HG03097 (cell line): ENCODE results near the gene PPP2CA.
"Not testable (repeated sequence)": the region's sequence is repeated elsewhere in the genome, so short reads cannot be mapped to it uniquely, and the experiment has no call there.

Source experiments
- ATAC-seq: cut with Tn5 transposase; IDR thresholded peaks from one replicate; pipeline ENCODE4 v1.9.1; 2021; ENCODE audit not compliant: unreplicated experiment, low FRiP score

Gene PPP2CA

GRCh38 chr5:134245692-134246091, 19.8 kb upstream of the PPP2CA start:
- no peak for ATAC-seq

DNA sequence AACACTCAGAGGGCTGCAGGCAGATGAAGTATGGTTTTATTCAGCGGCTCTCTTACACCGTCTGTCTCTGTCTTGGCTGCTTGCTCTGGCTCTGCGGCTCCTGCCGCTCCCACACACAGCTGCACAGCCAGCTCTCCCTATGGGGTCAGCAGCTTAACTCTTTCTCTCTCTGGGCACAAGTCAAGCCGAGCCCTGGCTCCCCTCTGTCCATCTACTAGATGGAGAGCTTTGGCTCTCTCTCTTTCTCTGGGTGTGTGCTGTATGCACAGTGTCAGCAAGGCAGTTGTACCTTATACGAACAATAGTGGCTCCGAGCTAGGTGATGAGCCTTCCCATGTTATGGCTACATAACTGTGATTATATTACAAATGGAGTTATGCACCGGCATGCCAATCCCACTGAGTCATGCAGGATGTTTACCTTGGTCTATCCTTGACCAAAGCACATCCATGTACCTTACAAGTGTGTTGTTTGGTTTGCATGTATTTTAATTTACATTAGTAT, 19.3 kb upstream of the PPP2CA start:
- no peak for ATAC-seq

DNA sequence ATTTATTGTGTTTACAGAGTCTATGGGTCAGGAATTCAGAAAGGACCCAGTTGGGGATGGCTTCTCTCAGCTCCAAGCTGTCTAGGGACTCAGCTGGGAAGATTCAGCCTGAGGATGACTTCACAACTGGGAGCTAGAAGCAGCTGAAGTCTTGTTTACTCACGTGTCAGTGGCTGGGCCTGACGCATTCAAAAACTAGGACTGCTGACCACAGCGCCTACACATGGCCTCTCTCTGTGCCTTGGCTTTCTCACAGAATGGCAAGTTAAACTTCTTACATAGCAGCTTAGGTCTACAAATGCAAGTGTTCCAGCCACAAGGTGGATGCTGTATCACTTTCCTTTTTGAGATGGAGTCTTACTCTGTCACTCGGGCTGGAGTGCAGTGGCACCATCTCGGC, 16.3 kb upstream of the PPP2CA start:
- ATAC-seq, result no peak

DNA sequence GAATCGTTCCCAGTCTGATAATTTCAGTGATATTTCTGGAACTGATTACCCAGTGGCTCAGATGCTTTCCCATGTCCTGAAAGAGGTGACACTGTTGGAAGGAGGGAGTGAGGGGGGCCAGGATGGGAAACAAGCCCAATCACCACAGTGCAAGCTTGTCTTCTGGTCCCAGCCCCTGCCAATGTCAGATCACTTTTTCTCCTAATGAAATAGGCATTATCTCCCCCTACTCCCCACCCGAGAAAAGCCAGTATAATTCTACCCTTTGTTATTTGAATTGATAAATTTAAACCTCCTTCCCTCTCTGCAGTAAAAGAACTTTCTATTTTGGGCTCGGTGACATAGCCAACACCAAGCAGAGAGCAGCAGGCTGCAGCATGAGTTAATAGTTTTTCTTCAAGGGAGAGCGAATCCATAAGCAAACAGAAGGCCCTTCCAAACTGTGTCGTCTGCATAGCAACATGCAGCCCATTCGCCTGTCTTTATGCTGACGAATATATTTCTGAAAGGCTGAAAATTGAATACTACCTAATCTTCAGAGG, 14.6 kb upstream of the PPP2CA start:
- ATAC-seq, result no peak

GRCh38 chr5:134236820-134237219, 10.9 kb upstream of the PPP2CA start:
- no peak for ATAC-seq

DNA sequence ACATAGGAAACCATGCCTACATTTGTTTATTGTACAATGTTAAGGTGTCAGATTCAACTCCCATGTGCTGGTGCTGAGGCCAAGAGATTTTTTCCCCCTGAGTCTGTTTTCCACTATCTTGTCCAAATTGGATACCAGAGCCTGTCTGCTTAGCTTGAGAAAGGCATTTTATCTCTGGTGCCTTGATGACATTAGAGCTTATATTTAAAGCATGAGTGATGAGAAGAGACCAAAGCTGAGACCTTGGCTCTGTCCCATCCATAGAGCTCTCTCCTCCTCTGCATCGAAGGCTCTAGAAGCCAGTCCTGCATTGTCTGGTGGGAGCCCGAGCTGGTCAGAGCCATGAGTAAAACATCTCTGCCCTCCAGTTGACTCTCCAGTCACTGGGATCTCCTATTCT, 10.4 kb upstream of the PPP2CA start:
- ATAC-seq, result no peak

DNA sequence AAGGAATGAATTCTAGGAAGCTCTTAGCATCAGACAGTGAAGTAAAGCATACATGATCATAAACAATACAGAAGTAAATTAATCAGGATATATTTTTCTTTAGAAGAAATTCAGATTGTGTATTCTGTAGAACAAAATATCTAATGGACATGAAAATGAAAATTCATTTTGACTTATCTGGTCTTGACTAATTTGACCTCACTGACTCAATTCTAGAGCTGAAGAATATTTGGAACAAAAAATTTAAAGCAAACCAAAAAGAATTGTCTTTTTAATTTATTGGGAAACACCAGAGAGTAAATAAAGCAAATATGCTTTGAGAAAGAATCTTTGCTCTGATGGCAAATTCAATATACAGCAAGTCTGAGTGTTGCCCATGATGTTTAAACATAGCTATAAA, 2.8 kb upstream of the PPP2CA start:
- no peak for ATAC-seq

DNA sequence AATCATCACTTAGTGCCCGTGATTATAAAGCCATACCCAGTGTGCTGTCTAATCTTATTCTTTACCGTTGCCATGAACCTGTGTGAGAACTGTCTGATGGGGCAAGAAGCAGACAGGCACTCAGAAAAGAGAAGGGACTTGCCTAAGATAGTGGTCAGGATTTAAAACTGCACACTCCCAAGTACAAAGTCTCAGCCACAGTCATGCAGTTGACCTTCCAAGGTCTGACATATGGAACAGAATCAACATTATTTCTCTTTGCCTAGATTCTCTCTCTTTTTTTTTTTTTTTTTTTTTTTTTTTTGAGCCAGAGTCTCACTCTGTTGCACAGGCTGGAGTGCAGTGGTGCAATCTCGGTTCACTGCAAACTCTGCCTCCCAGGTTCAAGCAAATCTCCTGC, 1.9 kb upstream of the PPP2CA start:
- no peak for ATAC-seq

GRCh38 chr5:134227259-134227658, 1.4 kb upstream of the PPP2CA start:
- ATAC-seq, result no peak

- peak; percentile 19 for ATAC-seq
Measured at GRCh38 chr5:134226441-134227192, 744 bp upstream of the PPP2CA start.

- ATAC-seq, result peak; percentile 15
Measured at GRCh38 chr5:134224888-134225779, 739 bp downstream of the PPP2CA start.

DNA sequence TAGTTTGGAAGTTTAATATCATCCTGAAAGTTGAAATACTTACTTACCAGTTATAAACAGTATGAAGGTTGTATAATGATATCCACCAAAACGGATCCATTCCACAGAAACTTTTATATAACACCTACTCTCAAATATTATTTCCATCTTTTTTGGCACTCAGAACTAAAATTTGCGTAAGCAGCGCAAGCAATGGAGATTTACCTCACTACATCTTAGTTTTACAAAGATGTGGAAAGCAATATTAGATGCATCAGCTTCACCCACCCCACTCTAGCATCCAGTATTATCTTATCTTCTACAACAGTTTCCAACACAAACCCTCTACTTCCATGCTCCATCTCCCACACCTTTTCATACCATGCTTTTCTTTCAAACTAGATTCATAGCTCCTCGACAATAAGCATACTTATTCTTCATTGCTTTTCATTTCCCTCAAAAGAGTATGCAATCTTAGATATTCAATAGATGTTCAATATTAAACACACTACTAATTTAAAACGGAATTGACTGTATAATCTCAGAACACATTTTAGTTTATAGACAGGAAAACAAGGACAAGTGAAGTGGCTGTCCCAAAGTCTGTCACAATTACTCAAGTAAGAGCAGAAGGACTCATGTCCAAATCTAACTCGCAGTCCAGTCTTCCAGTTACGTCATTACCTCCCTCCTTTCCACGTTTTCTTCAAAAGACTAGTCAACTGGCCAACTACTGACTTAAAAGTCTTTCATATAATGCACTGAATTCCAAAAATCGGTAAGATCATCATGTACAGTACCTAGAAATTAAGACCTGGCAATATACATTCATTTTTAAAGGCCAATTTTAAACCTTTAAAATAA, 2.2 kb downstream of the PPP2CA start:
- no peak for ATAC-seq

DNA sequence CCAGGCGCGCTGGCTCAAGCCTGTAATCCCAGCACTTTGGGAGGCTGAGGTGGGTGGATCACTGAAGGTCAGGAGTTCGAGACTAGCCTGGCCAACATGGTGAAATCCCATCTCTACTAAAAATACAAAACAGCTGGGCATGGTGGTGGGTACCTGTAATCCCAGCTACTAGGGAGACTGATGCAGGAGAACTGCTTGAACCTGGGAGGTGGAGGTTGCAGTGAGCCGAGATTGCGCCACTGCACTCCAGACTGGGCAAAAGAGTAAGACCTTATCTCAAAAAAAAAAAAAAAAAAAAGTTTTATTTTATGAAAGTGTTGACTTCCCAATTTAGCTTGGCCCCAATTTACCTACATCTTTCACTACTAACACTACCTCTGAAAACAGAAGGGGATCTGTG, 4.2 kb downstream of the PPP2CA start:
- ATAC-seq, result not testable (repeated sequence)

GRCh38 chr5:134215757-134216156, 10.1 kb downstream of the PPP2CA start:
- ATAC-seq, result no peak

DNA sequence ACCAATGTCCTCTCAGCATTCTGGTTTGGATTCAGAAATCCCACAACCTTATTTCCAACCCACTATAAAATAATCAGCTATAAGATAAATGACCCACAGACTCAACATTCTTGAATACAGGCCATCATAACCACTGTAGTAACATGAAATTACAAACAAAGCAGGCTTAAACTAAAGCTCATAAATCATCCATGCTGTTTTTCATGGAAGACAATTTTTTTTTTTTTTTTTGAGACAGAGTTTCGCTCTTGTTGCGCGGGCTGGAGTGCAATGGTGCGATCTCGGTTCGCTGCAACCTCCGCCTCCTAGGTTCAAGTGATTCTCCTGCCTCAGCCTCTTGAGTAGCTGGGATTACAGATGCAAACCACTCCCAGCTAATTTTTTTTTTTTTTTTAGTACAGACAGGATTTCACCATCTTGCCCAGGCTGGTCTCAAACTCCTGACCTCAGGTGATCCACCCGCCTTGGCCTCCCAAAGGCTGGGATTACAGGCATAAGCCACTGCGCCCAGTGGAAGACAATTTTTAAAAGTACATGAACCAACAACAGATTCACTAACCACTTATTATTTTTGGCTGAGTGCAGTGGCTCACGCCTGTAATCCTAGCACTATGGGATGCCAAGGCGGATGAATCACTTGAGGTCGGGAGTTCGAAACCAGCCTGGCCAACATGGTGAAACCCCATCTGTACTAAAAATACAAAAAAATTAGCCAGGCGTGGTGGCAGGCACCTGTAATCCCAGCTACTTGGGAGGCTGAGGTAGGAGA, 14.4 kb downstream of the PPP2CA start:
- not testable (repeated sequence) for ATAC-seq

DNA sequence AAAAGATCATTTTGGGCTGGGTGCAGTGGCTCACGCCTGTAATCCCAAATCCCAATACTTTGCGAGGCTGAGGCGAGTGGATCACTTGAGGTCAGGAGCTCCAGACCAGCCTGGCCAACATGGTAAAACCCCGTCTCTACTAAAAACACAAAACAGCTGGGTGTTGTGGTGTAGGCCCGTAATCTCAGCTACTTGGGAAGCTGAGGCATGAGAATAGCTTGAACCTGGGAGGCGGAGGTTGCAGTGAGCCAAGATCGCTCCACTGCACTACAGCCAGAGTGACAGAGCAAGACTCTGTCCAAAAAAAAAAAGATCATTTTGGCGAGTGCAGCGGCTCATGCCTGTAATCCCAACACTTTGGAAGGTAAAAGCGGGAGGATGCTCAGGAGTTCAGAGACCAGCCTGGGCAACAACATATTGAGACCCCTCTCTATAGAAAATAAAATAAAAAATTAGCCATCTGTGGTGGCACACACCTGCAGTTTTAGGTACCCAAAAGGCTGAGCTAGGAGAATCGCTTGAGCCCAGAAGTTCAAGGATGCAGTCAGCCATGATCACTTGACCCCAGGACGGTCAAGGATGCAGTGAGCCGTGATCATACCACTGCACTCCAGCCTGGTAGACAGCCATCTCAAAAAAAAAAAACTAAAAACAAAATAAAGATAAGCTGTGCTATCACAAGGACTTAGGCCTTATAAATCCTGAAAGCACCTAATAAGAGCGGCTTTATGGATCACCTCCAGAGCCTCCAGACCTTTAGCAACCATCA, 16.2 kb downstream of the PPP2CA start:
- ATAC-seq, result no peak

DNA sequence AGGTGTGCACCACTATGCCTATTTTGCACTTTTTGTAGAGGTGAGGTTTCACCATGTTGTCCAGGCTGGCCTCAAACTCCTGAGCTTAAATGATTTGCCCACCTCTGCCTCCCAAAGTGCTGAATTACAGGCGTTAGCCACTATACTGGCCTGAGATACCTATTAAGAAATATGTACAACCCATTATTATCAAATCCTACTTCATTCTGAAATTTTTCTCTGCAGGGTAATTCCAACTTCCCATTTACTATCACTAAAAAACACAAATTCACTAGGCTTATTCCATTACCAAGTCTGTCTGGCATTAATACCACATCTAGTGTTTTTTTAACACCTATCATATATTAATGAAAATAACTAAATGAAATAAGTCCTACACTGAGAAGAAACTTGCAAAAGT, 18.2 kb downstream of the PPP2CA start:
- no peak for ATAC-seq

DNA sequence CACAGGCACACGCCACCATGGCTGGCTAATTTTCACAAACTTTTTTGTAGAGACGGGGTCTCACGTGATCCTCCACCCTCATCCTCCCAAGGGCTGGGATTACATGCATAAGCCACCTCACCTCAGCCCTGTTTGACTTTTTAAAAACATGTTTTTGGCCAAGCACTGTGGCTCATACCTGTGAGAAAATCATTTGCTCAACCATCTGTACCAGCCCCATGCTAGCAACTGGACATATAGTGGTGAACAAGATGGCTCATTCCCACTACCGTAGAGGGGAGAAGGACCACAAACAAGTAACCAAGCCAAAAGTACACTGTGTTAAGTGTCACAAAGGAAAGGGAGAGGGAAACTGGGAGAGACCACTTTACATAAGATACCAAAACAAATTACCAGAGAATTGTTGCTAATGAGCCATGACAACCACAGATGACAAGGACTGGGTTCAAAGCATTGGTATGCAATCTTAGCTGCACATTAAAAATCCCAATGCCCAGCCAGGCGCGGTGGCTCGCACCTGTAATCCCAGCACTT, 19.2 kb downstream of the PPP2CA start:
- ATAC-seq, result no peak

GRCh38 chr5:134204575-134204974, 21.3 kb downstream of the PPP2CA start:
- ATAC-seq, result no peak
